HepG2 (cell line): ENCODE data around the gene CLEC18A. TPM values are rescaled to one million over a fixed set of nuclear protein-coding genes. Genes with fewer than 3 reads are reported as not detected.

ENCODE experiments used
- ATF1 ChIP-seq: IDR thresholded peaks from 2 replicates; pipeline ENCODE4 v1.6.1; 2016; ENCODE audit warnings: mild to moderate bottlenecking, control low read depth
- CEBPG ChIP-seq: IDR thresholded peaks from 2 replicates; pipeline ENCODE4 v1.6.1; 2016
- KAT8 ChIP-seq: IDR thresholded peaks from 2 replicates; pipeline ENCODE4 v1.6.1; 2016; ENCODE audit warnings: missing genetic modification reagents, missing compliant biosample characterization
- POLR2AphosphoS5 ChIP-seq: IDR thresholded peaks from 2 replicates; pipeline ENCODE4 v1.6.1; 2012; ENCODE audit warnings: low read depth, low read length
- ZNF264 ChIP-seq: sonication (generic); formaldehyde crosslinking; IDR thresholded peaks from 2 replicates; pipeline ENCODE4 v1.4.0; 2020; ENCODE audit warnings: missing genetic modification reagents
- ZNF350 ChIP-seq: sonication (generic); formaldehyde crosslinking; IDR thresholded peaks from 2 replicates; pipeline ENCODE4 v1.4.0; 2020; ENCODE audit warnings: mild to moderate bottlenecking, low read depth, missing genetic modification reagents, borderline replicate concordance
- ZNF589 ChIP-seq: sonication (generic); formaldehyde crosslinking; conservative IDR thresholded peaks from 2 replicates; pipeline ENCODE4 v1.8.0; 2022; ENCODE audit warnings: mild to moderate bottlenecking, moderate library complexity, missing genetic modification reagents
- ZNF614 ChIP-seq: IDR thresholded peaks from 2 replicates; pipeline ENCODE4 v1.6.1; 2018; ENCODE audit warnings: missing biosample characterization, missing genetic modification reagents, inconsistent platforms, borderline replicate concordance
- polyA plus RNA-seq, 8 experiments: library from polyadenylated mRNA; depleted of rRNA in 3 of 8; stranded (reverse) in 7 of 8; unstranded in 1 of 8; fragments of >200 nt; fragmentation: Illumina TruSeq in 4 of 8; extraction: Trizol in 4 of 8; gene quantifications; 2 replicates each; pipeline versions ENCODE4 v1.2.1 to v1.2.3, GENCODE V29; 2011 to 2016; ENCODE audit warnings: low read depth in 4 of 8, missing spikeins in 1 of 8, mixed read lengths in 1 of 8; ENCODE audit not compliant: insufficient read depth in 1 of 8
- total RNA-seq, 5 experiments: library from RNA; depleted of rRNA; stranded (reverse); fragments of >200 nt; fragmentation: Illumina TruSeq; extraction: Trizol; gene quantifications; 2 replicates each; pipeline ENCODE4 v1.2.3, GENCODE V29; 2016; ENCODE audit warnings: low read depth in 1 of 5
- TF ChIP-seq, protein P1 (sequence below): sonication (generic); formaldehyde crosslinking; IDR thresholded peaks from 2 replicates; pipeline ENCODE4 v1.8.1; 2022; ENCODE audit warnings: low read depth, mild to moderate bottlenecking, missing genetic modification reagents
- TF ChIP-seq, protein P2 (sequence below): sonication (generic); formaldehyde crosslinking; IDR thresholded peaks from 2 replicates; pipeline ENCODE4 v1.5.1; 2020; ENCODE audit warnings: missing genetic modification reagents, mild to moderate bottlenecking, borderline replicate concordance
- TF ChIP-seq, protein P3 (sequence below): fragments of 450-650 bp; IDR thresholded peaks from 2 replicates; pipeline ENCODE4 v1.6.1; 2017; ENCODE audit warnings: mild to moderate bottlenecking
- TF ChIP-seq, protein P4 (sequence below), 2 experiments: sonication (generic) in 1 of 2; formaldehyde crosslinking in 1 of 2; IDR thresholded peaks; 2 replicates each; pipeline versions ENCODE4 v1.6.1 to v1.9.0; 2014 to 2022; ENCODE audit warnings: antibody characterized with exemption in 1 of 2, borderline replicate concordance in 1 of 2, inconsistent platforms in 1 of 2, low read depth in 1 of 2, missing genetic modification reagents in 1 of 2
- TF ChIP-seq, protein P5 (sequence below): IDR thresholded peaks from 2 replicates; pipeline ENCODE4 v1.6.1; 2016; ENCODE audit warnings: mild to moderate bottlenecking

The CLEC18A gene
- total and polyA plus RNA-seq, 2 of the 13 experiments (the other 11 are each of a cell fraction or from before 2014, with no cell fraction given), result 0.22 to 0.42 TPM

DNA sequence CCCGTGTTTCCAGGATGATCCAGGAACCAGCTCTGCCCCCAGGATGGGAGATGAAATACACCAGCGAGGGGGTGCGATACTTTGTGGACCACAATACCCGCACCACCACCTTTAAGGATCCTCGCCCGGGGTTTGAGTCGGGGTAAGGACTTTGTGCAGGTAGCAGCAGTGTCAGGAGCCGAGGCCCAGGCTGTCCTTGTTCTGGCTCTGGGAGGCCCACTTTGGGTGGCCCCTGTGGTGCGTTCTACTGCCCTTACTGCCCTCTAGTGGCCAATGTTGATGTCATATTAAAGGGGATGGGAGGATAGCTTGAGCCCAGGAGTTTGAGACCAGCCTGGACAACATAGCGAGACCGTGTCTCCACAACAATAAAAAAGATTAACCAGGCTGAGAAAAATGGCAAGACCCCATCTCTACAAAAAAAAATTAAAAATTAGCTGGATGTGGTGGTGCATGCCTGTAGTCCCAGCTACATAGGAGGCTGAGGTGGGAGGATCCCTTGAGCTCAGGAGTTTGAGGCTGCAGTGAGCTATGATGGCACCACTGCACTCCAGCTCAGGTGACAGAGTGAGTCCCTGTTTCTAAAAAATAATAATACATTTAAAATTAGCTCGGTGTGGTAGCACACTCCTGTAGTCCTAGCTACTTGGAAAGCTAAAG lies 20.9 kb upstream of the CLEC18A start (continued):
- TF ChIP-seq, protein P1, sequence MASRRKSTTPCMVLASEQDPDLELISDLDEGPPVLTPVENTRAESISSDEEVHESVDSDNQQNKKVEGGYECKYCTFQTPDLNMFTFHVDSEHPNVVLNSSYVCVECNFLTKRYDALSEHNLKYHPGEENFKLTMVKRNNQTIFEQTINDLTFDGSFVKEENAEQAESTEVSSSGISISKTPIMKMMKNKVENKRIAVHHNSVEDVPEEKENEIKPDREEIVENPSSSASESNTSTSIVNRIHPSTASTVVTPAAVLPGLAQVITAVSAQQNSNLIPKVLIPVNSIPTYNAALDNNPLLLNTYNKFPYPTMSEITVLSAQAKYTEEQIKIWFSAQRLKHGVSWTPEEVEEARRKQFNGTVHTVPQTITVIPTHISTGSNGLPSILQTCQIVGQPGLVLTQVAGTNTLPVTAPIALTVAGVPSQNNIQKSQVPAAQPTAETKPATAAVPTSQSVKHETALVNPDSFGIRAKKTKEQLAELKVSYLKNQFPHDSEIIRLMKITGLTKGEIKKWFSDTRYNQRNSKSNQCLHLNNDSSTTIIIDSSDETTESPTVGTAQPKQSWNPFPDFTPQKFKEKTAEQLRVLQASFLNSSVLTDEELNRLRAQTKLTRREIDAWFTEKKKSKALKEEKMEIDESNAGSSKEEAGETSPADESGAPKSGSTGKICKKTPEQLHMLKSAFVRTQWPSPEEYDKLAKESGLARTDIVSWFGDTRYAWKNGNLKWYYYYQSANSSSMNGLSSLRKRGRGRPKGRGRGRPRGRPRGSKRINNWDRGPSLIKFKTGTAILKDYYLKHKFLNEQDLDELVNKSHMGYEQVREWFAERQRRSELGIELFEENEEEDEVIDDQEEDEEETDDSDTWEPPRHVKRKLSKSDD, result no peak
- TF ChIP-seq, protein P2, sequence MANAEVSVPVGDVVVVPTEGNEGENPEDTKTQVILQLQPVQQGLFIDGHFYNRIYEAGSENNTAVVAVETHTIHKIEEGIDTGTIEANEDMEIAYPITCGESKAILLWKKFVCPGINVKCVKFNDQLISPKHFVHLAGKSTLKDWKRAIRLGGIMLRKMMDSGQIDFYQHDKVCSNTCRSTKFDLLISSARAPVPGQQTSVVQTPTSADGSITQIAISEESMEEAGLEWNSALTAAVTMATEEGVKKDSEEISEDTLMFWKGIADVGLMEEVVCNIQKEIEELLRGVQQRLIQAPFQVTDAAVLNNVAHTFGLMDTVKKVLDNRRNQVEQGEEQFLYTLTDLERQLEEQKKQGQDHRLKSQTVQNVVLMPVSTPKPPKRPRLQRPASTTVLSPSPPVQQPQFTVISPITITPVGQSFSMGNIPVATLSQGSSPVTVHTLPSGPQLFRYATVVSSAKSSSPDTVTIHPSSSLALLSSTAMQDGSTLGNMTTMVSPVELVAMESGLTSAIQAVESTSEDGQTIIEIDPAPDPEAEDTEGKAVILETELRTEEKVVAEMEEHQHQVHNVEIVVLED (CRISPR knock-in tag), result 0 out of 2 replicates have a peak, but pooled peaks have one; percentile 27
- TF ChIP-seq, protein P3, sequence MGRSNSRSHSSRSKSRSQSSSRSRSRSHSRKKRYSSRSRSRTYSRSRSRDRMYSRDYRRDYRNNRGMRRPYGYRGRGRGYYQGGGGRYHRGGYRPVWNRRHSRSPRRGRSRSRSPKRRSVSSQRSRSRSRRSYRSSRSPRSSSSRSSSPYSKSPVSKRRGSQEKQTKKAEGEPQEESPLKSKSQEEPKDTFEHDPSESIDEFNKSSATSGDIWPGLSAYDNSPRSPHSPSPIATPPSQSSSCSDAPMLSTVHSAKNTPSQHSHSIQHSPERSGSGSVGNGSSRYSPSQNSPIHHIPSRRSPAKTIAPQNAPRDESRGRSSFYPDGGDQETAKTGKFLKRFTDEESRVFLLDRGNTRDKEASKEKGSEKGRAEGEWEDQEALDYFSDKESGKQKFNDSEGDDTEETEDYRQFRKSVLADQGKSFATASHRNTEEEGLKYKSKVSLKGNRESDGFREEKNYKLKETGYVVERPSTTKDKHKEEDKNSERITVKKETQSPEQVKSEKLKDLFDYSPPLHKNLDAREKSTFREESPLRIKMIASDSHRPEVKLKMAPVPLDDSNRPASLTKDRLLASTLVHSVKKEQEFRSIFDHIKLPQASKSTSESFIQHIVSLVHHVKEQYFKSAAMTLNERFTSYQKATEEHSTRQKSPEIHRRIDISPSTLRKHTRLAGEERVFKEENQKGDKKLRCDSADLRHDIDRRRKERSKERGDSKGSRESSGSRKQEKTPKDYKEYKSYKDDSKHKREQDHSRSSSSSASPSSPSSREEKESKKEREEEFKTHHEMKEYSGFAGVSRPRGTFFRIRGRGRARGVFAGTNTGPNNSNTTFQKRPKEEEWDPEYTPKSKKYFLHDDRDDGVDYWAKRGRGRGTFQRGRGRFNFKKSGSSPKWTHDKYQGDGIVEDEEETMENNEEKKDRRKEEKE, result no peak
- TF ChIP-seq ATF1 (CRISPR knock-in tag) (no peak), CEBPG (0 out of 2 replicates have a peak, but pooled peaks have one; percentile 2), ZNF614 (peak; percentile 39; the same call in 1 of the 2 replicates), KAT8 (CRISPR knock-in tag) (no peak), ZNF589 (no peak), POLR2AphosphoS5 (no peak), ZNF264 (CRISPR knock-in tag) (no peak), ZNF350 (CRISPR knock-in tag) (0 out of 2 replicates have a peak, but pooled peaks have one; percentile 48)
- TF ChIP-seq, protein P4, sequence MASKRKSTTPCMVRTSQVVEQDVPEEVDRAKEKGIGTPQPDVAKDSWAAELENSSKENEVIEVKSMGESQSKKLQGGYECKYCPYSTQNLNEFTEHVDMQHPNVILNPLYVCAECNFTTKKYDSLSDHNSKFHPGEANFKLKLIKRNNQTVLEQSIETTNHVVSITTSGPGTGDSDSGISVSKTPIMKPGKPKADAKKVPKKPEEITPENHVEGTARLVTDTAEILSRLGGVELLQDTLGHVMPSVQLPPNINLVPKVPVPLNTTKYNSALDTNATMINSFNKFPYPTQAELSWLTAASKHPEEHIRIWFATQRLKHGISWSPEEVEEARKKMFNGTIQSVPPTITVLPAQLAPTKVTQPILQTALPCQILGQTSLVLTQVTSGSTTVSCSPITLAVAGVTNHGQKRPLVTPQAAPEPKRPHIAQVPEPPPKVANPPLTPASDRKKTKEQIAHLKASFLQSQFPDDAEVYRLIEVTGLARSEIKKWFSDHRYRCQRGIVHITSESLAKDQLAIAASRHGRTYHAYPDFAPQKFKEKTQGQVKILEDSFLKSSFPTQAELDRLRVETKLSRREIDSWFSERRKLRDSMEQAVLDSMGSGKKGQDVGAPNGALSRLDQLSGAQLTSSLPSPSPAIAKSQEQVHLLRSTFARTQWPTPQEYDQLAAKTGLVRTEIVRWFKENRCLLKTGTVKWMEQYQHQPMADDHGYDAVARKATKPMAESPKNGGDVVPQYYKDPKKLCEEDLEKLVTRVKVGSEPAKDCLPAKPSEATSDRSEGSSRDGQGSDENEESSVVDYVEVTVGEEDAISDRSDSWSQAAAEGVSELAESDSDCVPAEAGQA (IDR thresholded peaks at IDR 0.05; ENCODE audit: low read depth), result no peak
- TF ChIP-seq, protein P4 (CRISPR knock-in tag; IDR thresholded peaks at IDR 0.05; ENCODE audit: borderline replicate concordance), result no peak
- TF ChIP-seq, protein P5, sequence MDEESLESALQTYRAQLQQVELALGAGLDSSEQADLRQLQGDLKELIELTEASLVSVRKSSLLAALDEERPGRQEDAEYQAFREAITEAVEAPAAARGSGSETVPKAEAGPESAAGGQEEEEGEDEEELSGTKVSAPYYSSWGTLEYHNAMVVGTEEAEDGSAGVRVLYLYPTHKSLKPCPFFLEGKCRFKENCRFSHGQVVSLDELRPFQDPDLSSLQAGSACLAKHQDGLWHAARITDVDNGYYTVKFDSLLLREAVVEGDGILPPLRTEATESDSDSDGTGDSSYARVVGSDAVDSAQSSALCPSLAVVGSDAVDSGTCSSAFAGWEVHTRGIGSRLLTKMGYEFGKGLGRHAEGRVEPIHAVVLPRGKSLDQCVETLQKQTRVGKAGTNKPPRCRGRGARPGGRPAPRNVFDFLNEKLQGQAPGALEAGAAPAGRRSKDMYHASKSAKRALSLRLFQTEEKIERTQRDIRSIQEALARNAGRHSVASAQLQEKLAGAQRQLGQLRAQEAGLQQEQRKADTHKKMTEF (CRISPR knock-in tag), result no peak
